ENCODE measurements around the gene KRT78.

KRT78 gene

DNA sequence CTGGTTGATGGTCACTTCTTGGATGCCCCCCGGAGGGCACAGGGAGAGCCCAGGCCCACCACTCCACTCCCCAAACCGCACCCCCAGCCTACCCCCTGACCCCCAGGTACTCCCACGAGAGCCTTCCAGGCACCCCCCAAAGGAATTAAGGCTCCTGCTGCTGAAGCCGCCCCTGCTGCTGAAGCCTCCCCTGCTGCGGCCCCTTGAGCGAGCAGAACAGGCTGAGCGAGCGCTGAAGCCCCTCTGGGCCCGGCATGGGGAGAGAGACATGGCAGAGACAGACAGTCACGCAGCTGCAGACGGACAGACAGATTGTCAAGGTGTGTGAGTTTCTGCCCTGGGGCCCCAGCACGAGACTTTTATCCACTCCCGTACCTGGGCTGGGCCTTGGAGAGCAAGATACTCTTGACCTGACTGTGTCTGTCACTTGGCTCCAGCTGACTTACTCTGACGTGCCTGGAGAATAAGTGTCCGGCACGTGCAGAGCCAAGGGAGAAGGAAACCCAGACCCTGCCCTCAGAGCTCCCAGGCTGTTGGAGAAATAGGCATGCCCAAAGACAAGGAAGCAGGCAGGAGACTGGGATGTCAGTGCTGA, at the start of gene KRT78:
Gene KRT78, minus strand, starts transcription at position 334 of the 595 bp plus-strand sequence. Its CDS starts 64 bp downstream, at position 270.
- H3K9me3 ChIP-seq (ENCODE audit: low read depth, low read length) = no peaks in the 10 kb centered on the region
- TF ChIP-seq POLR2AphosphoS5 (IDR thresholded peaks at IDR 0.05; ENCODE audit: borderline replicate concordance, low read depth, low read length) (no peak), FOXP2 (optimal IDR thresholded peaks at IDR 0.05; ENCODE audit: control extremely low read depth, extremely low read length, insufficient read depth) (no peak), EZH2 (IDR thresholded peaks at IDR 0.05) (no peak)
- no peaks in the 10 kb centered on the region for H3K36me3 ChIP-seq (ENCODE audit: insufficient read depth, low read length)
- H3K9ac ChIP-seq (ENCODE audit: insufficient read length) = no peak within 1 kb of the TSS
- H3K27ac ChIP-seq = no peak within 1 kb of the TSS
- no peak for DNase-seq (ENCODE audit: low read depth, low spot score)
- no peak within 1 kb of the TSS for H3K4me3 ChIP-seq

DNA sequence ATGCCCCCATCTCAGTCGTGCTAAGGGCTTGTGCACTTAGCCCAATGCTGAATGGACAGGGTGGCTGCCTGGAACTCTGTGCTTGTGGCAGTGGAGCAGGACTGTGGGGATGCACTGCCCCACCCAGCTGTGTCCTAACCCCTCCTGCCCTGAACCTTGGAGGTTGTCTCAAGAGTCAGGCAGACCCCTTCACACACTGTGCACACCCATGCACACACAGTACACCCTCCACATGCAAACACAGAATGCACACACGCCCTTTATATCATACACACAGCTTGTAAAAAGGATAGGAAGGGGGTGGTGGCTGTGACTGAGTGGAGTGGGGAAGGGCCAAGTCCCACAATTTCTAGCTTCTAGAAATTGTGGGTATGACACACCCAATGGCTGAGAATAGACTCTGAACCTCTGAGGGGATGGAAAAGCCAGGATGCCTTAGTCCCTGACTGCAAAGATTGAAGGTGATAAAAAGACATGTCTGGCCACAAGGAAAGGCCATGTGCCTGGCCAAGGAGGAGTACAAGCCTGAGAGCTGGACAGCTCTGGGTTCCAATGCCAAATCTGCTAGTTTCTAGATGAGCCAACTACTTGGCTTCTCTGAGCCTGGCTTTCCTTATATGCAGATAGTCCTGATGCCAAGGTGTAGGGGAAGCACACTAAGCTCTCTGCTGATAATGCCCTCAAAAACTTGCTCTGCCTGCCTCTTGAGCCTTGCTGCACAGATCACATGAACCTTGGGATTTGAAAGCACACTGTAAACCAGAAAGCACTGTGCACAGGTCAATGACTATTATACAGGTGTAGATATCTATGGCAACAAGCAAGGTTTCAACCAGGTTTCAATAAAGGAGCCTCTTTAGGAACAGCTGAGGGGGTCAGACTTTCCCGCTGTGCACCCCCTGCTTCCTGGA, 47.7 kb upstream of the KRT78 start:
- no peak for DNase-seq (ENCODE audit: low read depth, low spot score)
- Histone ChIP-seq H3K36me3 (ENCODE audit: insufficient read depth, low read length) (no peaks in the 10 kb centered on the region), H3K9me3 (ENCODE audit: low read depth, low read length) (no peaks in the 10 kb centered on the region; the same call in 1 of the 2 replicates), H3K4me3 (0 out of 2 replicates have a peak overlapping the region, but pooled peaks have one; percentile 12), H3K9ac (ENCODE audit: insufficient read length) (no peak overlapping the region), H3K27ac (peak overlapping the region; percentile 62)
- no peak for TF ChIP-seq EZH2 (IDR thresholded peaks at IDR 0.05)
- TF ChIP-seq POLR2AphosphoS5 (IDR thresholded peaks at IDR 0.05; ENCODE audit: borderline replicate concordance, low read depth, low read length) = no peak
- TF ChIP-seq FOXP2 (optimal IDR thresholded peaks at IDR 0.05; ENCODE audit: control extremely low read depth, extremely low read length, insufficient read depth) = no peak

DNA sequence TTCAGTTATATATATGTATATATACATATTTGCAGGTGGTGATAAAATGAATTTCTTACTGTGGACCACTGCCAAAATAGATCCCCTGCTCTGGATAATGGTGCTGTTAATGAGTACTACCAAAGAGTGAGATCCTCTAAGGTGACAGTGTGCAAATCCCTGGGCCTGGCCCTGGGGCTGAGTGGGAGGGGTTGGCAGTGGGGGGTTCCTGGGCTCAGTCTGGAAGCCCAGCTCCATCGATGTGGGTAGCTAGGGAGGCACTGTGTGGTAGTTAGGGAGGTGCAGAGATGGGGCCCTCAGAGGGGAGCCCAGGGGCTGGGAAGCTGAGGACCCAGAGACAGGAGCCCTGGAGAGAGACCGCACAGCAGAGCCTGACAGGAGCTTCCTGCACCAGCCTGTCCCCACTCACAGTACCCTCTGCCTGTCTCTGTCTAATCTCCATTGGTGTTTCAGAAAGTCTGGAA, 47.0 kb upstream of the KRT78 start:
- DNase-seq (ENCODE audit: low read depth, low spot score) = no peak
- H3K9me3 ChIP-seq (ENCODE audit: low read depth, low read length) = no peaks in the 10 kb centered on the region; the same call in 1 of the 2 replicates
- H3K36me3 ChIP-seq (ENCODE audit: insufficient read depth, low read length) = no peaks in the 10 kb centered on the region
- peak overlapping the region; percentile 30; the same call in 1 of the 2 replicates for H3K4me3 ChIP-seq
- TF ChIP-seq EZH2 (IDR thresholded peaks at IDR 0.05) (no peak), FOXP2 (optimal IDR thresholded peaks at IDR 0.05; ENCODE audit: control extremely low read depth, extremely low read length, insufficient read depth) (no peak), POLR2AphosphoS5 (IDR thresholded peaks at IDR 0.05; ENCODE audit: borderline replicate concordance, low read depth, low read length) (no peak)
- peak overlapping the region; percentile 62; the same call in 1 of the 2 replicates for H3K27ac ChIP-seq
- H3K9ac ChIP-seq (ENCODE audit: insufficient read length) = no peak overlapping the region

DNA sequence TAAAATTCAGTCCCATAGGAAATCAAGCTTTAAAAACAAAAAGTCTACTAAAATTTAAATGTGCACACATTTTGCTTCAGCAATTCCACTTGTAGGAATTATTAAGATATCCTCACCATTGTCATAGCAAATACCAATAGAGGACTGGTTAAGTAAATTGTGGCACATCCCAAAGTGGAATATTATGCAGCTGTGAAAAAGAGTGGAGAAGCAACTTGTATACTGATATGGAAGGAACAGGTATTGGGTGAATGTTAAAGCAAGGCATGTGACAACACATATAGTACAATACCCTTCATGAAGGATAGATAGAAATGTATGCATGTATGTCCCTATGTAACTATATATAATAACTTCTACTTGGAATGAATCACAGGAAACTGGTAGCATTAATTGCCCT, 44.2 kb upstream of the KRT78 start:
- Histone ChIP-seq H3K9ac (ENCODE audit: insufficient read length) (no peak overlapping the region), H3K27ac (no peak overlapping the region), H3K9me3 (ENCODE audit: low read depth, low read length) (no peaks in the 10 kb centered on the region; the same call in 1 of the 2 replicates), H3K4me3 (no peak overlapping the region), H3K36me3 (ENCODE audit: insufficient read depth, low read length) (no peaks in the 10 kb centered on the region)
- TF ChIP-seq FOXP2 (optimal IDR thresholded peaks at IDR 0.05; ENCODE audit: control extremely low read depth, extremely low read length, insufficient read depth) (no peak), POLR2AphosphoS5 (IDR thresholded peaks at IDR 0.05; ENCODE audit: borderline replicate concordance, low read depth, low read length) (no peak), EZH2 (IDR thresholded peaks at IDR 0.05) (no peak)
- DNase-seq (ENCODE audit: low read depth, low spot score) = no peak

DNA sequence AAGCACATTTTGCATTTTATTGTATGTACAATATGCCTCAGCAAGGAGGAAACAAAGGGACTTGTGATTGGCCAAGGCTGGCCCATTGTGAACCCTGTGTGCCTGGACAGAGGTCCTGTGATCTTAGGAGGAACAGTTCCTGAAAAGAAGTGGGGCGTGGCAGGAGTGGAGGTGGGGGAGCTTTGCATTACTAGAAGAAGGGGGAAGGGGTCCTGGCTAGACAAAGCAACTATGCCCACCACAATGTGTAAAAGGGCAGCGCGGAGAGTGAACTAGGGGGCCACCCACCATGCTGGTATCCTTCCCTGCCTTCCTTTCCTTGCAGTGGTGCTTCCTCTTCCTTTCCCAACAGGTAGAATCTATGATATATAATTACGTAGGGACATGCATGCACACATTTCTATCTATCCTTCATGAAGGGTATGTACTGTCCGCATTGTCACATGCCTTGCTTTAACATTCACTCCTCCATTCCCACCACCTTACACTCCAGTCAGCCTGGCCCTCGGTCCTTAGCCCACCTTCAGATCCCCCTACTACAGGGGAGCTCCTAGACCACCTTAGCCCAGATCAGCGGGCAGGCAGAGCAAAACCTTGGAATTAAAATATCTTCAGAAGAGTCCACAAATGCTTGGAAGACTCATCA, 43.5 kb upstream of the KRT78 start:
- no peaks in the 10 kb centered on the region for H3K36me3 ChIP-seq (ENCODE audit: insufficient read depth, low read length)
- TF ChIP-seq FOXP2 (optimal IDR thresholded peaks at IDR 0.05; ENCODE audit: control extremely low read depth, extremely low read length, insufficient read depth) = no peak
- no peak overlapping the region for H3K4me3 ChIP-seq
- no peak for DNase-seq (ENCODE audit: low read depth, low spot score)
- H3K9ac ChIP-seq (ENCODE audit: insufficient read length) = no peak overlapping the region
- H3K27ac ChIP-seq = no peak overlapping the region
- no peaks in the 10 kb centered on the region; the same call in 1 of the 2 replicates for H3K9me3 ChIP-seq (ENCODE audit: low read depth, low read length)

DNA sequence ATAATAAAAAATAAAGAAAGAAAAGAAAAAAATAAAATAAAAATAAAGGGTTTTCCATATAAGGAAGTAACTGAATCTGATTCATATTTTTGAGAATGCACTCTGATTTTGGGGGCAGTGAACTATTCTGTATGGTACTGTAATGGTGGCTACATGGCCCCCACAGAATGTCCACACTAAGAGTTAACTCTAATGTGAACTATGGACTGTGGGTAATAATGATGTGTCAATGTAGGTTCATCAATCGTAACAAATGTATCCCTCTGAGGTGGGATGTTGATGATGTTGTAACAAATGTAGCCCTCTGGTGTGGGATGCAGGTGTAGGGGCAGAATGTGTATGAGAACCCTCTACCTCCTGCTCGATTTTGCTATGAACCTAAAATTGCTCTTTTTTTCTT, 42.2 kb upstream of the KRT78 start:
- no peak for TF ChIP-seq POLR2AphosphoS5 (IDR thresholded peaks at IDR 0.05; ENCODE audit: borderline replicate concordance, low read depth, low read length)
- no peak for DNase-seq (ENCODE audit: low read depth, low spot score)
- Histone ChIP-seq H3K36me3 (ENCODE audit: insufficient read depth, low read length) (no peaks in the 10 kb centered on the region), H3K27ac (no peak overlapping the region), H3K4me3 (no peak overlapping the region), H3K9ac (ENCODE audit: insufficient read length) (no peak overlapping the region), H3K9me3 (ENCODE audit: low read depth, low read length) (no peaks in the 10 kb centered on the region; the same call in 1 of the 2 replicates)

DNA sequence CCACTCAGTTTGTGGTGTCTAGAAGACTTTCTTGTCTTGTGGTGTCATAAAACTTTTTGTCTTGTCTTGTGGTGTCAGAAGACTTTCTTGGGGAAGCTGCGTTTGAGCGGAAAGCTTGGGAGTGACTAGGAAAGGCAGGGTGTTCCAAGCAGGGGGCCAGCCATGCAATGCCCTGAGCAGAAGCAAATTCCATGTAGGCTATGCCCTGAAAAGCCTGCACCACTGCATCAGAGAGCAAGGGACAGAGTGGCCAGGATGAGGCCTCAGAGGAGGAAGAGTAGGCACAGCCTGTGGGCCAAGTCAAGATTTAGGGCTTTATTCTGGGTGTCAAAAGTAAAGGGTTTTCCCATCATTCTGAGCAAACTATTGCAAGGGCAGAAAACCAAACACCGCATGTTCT, 41.6 kb upstream of the KRT78 start:
- Histone ChIP-seq H3K27ac (no peak overlapping the region), H3K4me3 (no peak overlapping the region), H3K9ac (ENCODE audit: insufficient read length) (no peak overlapping the region), H3K9me3 (ENCODE audit: low read depth, low read length) (no peaks in the 10 kb centered on the region; the same call in 1 of the 2 replicates), H3K36me3 (ENCODE audit: insufficient read depth, low read length) (no peaks in the 10 kb centered on the region)
- no peak for TF ChIP-seq FOXP2 (optimal IDR thresholded peaks at IDR 0.05; ENCODE audit: control extremely low read depth, extremely low read length, insufficient read depth)
- TF ChIP-seq EZH2 (IDR thresholded peaks at IDR 0.05) = no peak
- TF ChIP-seq POLR2AphosphoS5 (IDR thresholded peaks at IDR 0.05; ENCODE audit: borderline replicate concordance, low read depth, low read length) = no peak
- DNase-seq (ENCODE audit: low read depth, low spot score) = no peak
